HG02623 (cell line): ENCODE results near the gene SLC26A9.
"Not testable (repeated sequence)": the region's sequence is repeated elsewhere in the genome, so short reads cannot be mapped to it uniquely, and the experiment has no call there.

Experiments
- ATAC-seq: cut with Tn5 transposase; IDR thresholded peaks from one replicate; pipeline ENCODE4 v1.9.1; 2021; ENCODE audit warnings: moderate library complexity; ENCODE audit not compliant: unreplicated experiment

The SLC26A9 gene

GRCh38 chr1:205927247-205927646 lies 16.0 kb downstream of the SLC26A9 start:
- ATAC-seq = no peak

GRCh38 chr1:205926636-205927035 lies 16.6 kb downstream of the SLC26A9 start:
- ATAC-seq = no peak

- ATAC-seq = no peak
Measured at GRCh38 chr1:205926213-205926612, 17.0 kb downstream of the SLC26A9 start.

- ATAC-seq = no peak
Measured at GRCh38 chr1:205925736-205926135, 17.5 kb downstream of the SLC26A9 start.

- ATAC-seq = no peak
Measured at GRCh38 chr1:205924460-205924790, 18.8 kb downstream of the SLC26A9 start.

GRCh38 chr1:205923651-205924459 lies 19.4 kb downstream of the SLC26A9 start:
- no peak for ATAC-seq

- no peak for ATAC-seq
Measured at GRCh38 chr1:205922806-205923205, 20.4 kb downstream of the SLC26A9 start.

GRCh38 chr1:205922314-205922713 lies 20.9 kb downstream of the SLC26A9 start:
- no peak for ATAC-seq

GRCh38 chr1:205921570-205921909 lies 21.7 kb downstream of the SLC26A9 start:
- no peak for ATAC-seq

- ATAC-seq = no peak
Measured at GRCh38 chr1:205920861-205921569, 22.2 kb downstream of the SLC26A9 start.

GRCh38 chr1:205920159-205920558 lies 23.1 kb downstream of the SLC26A9 start:
- no peak for ATAC-seq

GRCh38 chr1:205918955-205919746 lies 24.1 kb downstream of the SLC26A9 start:
- ATAC-seq = no peak

GRCh38 chr1:205917466-205918238 lies 25.6 kb downstream of the SLC26A9 start:
- no peak for ATAC-seq

- no peak for ATAC-seq
Measured at GRCh38 chr1:205916541-205916940, 26.7 kb downstream of the SLC26A9 start.

- no peak for ATAC-seq
Measured at GRCh38 chr1:205915354-205915990, 27.8 kb downstream of the SLC26A9 start.

GRCh38 chr1:205914730-205915129 lies 28.5 kb downstream of the SLC26A9 start:
- ATAC-seq = no peak

GRCh38 chr1:205914155-205914507 lies 29.1 kb downstream of the SLC26A9 start:
- ATAC-seq = no peak

GRCh38 chr1:205913451-205914154 lies 29.7 kb downstream of the SLC26A9 start:
- ATAC-seq = no peak

- ATAC-seq = no peak
Measured at GRCh38 chr1:205907794-205908193, 35.5 kb downstream of the SLC26A9 start.

GRCh38 chr1:205905095-205905494 lies 38.2 kb downstream of the SLC26A9 start:
- not testable (repeated sequence) for ATAC-seq
